GM03348 (cell line): ENCODE data around the gene LIX1.
A peak's percentile ranks its signal among the peaks of the same experiment; 100 is the strongest.

Experiments
- DNase-seq: peaks from one replicate; pipeline ENCODE4 v3.0.0; 2012; ENCODE audit warnings: low spot score

Gene LIX1

DNA sequence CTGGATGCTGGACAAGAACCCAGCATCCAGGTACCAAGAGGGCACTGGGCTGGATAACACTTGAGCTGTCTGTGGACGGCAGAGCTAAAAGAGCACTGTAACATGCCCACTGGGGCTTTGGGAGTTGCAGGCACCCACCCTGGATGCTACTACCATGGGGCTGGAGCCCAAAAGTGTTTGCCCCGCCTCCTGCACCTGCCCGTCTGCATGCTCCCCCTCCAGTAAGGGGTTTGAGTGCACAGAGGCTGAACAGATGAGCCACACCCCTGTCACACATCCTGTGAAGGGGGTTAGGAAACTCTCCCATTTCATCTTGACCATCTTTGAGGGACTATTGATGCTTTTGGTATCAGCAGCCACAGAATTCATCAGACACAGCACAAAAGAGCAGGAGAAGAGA is 69.0 kb downstream of the LIX1 start:
- DNase-seq = no peak

DNA sequence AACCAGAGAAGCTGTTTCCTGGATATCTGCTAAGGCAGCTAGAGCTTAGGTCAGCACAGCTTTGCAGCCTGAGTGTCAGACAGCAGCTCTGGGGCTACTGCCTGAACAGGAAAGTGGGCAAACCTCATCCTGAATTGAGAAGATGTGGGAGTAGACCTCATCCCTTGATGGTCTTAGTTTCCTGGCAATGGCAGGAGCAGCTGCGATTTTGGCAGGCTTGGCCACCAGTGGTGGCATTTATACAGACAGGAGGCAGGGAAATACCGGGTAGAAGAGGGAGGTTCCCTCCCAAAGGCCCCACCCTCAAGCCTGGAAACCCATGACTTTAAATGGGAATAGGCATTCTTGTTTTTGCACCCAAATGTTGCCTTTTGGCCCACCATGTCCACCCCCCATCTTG is 69.7 kb downstream of the LIX1 start:
- no peak for DNase-seq

DNA sequence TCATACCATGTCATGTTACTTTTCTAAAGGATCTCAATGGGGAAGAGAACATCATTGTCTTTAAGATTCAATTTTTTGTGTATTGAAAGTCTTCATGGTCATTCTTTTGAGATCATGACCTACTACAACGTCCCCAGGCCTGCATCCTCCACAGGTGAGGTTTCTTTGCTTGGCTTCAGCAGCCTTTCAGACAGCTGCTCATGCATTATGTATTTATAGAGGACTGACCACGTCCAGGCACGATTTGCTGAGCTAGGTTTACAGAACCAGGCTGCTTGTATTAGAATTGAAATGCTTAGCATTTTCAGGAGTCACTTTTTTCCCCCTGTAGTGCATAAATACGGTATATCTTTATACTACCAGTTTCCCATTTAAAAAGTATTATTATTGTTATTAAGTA is 70.4 kb downstream of the LIX1 start:
- DNase-seq = no peak

DNA sequence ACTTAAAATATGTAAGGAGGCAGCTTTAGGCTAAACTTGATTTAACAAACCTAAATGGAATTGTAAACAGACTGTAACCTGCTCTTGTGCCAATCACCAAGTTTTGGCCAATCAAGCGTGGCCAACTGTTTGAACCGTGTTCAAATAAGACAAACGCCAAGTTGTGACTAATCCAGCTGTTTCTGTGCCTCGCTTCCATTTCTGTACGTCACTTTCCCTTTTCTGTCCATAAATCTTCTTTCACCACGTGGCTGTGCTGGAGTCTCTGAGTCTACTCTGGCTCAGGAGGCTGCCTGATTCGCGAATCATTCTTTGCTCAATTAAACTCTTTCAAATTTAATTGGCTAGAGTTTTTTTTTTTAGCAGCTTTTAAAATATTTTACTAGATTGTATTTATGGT is 71.3 kb downstream of the LIX1 start:
- peak; percentile 19 for DNase-seq

DNA sequence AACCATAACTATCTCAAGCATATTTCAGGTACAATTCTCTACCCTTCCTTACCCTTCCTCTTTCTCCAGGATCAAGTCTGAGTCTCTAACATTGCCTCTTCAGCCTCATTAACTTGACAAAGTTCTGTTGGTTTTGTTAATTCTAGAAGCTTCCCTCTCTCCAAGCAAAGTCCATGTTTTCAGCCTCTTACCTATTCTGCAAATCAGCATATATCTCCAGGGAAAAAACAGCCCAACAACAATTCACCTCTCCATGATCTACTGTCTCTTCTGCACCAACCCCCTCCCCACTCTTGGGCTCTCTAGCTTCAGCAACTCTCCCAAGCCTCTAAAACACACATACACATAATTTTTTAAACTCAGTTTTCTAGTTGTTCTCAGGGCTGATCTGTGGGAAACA is 72.2 kb downstream of the LIX1 start:
- DNase-seq = no peak

DNA sequence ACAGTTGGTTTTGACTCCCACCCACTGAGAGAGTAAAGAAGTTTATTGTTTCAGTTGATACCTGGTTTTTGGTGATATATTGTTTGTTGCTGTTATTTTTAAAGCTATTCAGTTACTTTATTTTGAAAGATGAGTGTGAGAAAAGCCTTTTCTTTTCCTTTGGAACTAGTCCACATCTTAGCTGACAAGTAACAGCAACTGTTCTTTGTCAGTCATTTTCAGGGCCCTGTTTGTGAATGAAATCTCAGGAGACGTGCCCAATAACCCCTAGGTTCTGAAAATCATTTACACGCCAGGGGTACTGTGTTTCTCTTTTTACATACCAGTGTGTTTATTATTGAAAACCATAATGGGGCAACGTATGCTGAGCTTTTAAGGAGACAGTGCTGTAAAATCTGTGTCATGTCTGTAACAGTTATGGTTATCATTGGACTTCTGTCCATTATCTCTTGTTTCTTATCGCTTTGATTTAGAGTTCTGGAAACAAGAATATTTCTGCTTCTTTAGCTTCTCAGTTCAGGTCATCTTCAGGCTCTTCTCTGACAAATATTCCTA is 75.0 kb downstream of the LIX1 start:
- DNase-seq = no peak

DNA sequence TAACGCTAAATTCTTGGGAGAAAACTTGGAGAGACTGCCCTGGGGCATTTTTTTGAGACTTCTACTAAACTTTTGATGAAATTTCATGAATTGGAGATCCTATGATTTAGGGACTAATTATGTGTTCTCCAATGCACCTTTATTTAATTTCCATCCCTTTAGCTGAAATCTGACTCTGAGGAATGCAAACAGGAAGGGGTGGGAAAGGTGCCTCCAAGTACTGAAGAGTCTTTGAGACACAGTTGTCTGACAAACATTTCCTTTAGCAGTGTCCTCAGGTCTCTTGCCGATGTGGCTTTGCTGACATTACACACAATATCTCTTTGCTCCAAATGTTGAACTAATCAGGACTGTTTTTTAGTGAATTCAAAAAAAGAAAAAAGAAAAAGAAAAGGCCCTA is 76.9 kb downstream of the LIX1 start:
- no peak for DNase-seq

DNA sequence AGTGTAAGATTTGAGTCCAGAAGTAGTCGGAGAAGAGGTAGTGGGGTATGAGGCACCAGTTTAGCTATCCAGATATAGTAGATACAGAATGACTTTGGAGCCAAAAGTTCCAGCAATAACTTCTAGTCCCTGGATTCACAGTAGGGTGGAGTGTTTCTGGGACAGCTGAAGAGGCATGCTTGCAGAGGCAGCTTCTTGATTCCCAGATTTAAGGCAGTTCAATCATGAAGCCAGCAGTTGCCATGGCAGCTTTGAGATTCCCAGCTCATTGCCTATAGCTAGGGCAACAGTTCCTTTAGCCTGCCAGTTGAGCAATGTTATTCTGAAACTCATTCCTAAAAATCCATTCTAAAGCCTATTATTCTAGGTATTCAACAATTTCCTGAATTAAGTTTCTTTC is 79.2 kb downstream of the LIX1 start:
- no peak for DNase-seq

DNA sequence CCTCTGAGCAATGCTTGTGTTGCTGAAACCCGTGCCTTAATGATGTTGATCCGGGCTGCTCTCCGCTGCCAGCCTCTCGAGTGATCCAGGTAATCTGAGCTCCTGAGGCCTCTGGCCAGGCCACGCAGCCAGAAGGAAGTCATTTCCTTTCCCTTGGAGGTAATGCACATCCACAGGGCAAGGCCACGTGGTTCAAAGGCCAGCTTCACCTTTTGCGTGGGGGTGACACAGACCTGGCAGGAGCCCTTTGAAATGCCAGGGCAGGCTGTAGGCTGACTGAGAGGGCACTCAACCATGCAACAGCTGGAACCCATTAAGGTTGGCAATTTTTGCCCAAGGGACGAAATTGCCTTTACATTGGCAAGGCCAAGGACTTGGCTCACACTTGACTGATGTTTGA is 80.4 kb downstream of the LIX1 start:
- DNase-seq = no peak

DNA sequence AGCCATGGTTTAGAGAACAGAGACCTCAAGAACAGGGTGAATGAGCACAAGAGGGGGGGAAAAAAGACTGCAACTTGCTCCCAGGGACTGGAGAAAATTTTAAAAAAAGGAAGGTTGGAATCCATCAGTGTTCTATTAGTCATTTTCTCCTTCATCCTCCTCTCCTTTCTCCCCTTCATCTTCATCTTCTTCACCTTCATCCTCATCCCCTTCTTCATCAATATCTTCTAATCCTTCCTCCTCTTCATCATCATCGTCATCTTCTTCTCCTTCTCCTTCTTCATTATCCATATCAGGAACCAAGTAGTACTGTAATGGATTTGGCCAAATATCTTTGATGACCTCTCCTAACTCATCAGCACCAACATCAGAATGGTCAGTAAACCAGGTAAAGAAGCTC is 86.1 kb downstream of the LIX1 start:
- no peak for DNase-seq

DNA sequence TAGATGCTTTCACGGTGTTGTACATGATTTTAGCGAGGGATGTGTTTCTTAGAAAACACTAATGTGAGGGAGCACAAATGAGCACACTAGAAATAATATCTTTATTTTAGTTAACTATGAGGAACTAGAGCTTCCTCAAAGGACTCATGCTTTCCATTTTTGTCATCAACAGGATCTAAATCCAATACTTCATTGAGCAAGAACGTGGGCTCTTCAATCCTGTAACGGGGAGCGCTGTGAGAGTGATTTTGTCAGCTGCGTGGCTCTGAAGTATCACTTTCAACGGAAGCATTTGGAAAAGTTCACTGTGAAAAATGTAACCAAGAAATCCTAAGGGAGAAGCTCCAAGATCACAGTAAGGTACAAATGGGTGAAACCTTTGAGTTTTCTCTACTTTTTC is 93.2 kb downstream of the LIX1 start:
- no peak for DNase-seq

DNA sequence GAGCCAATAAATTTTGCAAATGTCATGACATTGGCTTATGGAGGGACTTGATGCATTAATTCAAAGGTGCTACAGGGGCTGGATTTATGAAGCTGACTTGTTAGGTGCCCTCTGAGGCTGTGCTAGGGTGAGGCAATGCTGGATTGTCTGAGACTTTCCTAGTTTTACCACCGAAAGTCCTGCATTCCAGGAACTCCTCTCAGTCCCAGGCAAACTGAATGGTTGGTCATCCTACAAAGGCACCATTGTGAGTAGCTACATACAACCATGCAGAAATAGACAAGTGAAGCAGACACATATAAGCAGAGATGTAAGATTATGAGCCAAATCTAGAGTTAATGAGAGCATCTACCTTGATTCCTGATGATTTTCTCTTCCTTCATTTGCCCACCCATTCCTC is 95.3 kb downstream of the LIX1 start:
- no peak for DNase-seq

DNA sequence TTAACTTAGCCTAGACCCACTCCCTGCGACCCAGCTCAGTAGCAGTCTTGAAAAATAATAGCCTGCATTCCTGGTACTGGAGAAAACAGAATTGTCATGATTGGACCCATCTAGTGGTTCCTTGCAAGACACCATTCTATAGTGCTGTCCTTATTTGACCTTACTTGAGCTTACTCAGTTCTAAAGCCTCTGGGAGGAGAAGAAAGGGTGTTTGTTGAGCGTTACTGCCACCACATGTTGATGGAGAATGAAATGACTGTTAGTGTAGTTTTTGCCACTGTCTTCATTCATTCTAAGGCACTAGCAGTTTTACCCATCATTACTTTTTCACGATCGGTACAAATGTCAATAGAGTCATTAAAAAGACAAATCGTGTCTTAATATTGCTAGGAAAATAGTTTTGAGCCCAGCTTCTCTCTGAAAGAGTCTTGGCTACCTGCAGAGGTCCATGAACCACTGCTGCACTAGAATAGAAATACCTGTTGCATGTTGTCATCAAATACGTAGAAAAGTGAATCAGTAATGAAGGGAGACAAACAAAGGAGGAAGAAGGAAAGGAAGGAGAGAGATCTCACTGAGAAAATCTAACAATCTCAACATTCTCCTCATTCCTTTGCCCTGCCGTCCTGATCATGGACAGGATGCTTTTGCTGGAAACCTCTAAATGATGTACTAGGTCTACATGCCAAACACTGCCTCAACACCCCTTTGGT is 96.0 kb downstream of the LIX1 start:
- no peak for DNase-seq

DNA sequence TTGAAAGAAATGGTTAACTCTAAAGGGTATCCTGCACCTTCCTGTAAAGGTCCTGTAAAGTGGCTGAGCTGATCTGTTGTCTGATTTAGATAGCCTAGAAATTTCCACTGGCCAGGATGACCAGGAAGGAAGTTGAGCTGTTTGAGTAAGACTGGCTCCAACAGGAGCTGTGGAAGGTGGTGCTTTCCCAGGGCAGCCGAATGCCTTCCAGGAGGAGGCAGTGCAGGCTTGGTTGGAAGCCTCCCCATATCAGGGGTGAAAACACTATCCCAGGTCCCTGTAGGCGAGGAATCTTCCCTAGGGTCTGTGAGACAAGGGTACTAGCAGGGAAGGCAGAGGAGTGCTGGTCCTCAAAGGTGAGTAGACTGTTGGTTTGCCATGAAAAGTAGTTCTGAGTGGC is 98.4 kb downstream of the LIX1 start:
- peak; percentile 13 for DNase-seq

DNA sequence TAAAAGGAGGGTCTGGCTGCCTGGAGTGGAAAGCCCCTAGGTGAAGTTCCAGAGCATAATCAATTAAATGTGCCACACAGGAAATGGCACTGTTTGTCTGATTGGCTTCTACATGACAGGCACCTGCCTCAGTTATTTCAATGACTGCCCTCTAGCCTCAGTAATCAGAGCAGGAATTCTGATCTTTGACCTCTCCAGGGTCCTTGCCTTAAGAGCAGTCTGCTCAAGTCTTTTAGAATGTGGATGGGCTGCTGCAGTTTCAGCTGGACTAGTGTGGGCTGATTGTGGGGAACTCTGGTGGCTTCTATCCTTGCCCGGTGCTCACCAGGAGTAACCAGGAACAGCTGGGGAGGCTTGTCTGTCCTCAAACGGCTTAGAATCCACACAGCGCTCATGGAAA is 98.9 kb downstream of the LIX1 start:
- no peak for DNase-seq

DNA sequence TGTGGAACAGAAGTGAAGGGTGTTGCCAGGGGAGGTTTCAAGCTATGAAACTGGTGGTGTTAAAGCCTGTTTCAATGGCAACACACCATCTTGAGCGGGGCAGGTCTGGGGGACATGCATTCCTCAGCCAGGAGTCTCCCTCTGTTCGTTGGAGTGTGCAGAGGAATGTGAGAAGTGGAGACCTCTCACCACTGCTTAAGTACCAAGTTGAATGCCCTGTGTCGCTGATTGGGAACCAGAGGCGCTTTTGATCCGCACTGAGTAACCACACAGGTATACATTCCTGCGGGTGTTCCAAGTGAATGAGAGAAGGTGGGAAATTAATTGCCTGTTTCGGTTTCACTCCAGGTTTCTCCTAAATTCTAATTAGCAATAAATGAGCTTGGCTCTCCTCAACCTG is 99.4 kb downstream of the LIX1 start:
- no peak for DNase-seq
